Fibroblast of mammary gland (primary cell): ENCODE data around the gene SMARCAL1.
A peak's percentile ranks its signal among the peaks of the same experiment; 100 is the strongest.

ENCODE experiments used
- DNase-seq: peaks from one replicate; pipeline ENCODE4 v3.0.0-alpha.2; 2010; ENCODE audit warnings: low read depth
- H3K4me3 ChIP-seq: 2 replicates; pipeline ENCODE4 v1.5.1; 2011; ENCODE audit warnings: low read depth, mild to moderate bottlenecking, low read length, moderate library complexity; ENCODE audit not compliant: control insufficient read depth
- TF ChIP-seq, protein P1 (sequence below): conservative IDR thresholded peaks from 2 replicates; pipeline ENCODE4 v1.5.1; 2011; ENCODE audit warnings: low read depth, low read length, inconsistent platforms; ENCODE audit not compliant: control insufficient read depth, insufficient read depth

The SMARCAL1 gene

DNA sequence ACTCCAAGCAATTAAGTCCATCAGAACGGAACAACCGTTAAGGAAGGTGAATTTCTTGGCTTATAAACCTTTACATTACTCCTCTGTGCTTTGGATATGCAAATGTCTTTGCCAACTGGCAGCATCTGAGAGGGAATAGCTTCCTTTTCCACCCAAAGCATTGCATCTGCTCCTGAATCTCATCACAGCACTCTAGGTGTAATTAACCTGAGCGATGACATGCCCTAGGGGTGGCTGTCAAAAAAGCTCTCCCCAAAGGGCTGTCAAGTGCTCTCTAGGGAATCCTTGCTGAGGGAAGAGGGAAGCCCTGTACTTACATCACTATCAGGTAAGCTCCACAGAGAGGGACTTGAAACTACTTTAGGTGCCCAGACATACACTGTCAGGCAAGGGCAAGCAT, 5.5 kb upstream of the SMARCAL1 start:
- TF ChIP-seq, protein P1, sequence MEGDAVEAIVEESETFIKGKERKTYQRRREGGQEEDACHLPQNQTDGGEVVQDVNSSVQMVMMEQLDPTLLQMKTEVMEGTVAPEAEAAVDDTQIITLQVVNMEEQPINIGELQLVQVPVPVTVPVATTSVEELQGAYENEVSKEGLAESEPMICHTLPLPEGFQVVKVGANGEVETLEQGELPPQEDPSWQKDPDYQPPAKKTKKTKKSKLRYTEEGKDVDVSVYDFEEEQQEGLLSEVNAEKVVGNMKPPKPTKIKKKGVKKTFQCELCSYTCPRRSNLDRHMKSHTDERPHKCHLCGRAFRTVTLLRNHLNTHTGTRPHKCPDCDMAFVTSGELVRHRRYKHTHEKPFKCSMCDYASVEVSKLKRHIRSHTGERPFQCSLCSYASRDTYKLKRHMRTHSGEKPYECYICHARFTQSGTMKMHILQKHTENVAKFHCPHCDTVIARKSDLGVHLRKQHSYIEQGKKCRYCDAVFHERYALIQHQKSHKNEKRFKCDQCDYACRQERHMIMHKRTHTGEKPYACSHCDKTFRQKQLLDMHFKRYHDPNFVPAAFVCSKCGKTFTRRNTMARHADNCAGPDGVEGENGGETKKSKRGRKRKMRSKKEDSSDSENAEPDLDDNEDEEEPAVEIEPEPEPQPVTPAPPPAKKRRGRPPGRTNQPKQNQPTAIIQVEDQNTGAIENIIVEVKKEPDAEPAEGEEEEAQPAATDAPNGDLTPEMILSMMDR: no peak
- no peak for DNase-seq
- H3K4me3 ChIP-seq: no peak overlapping the region

DNA sequence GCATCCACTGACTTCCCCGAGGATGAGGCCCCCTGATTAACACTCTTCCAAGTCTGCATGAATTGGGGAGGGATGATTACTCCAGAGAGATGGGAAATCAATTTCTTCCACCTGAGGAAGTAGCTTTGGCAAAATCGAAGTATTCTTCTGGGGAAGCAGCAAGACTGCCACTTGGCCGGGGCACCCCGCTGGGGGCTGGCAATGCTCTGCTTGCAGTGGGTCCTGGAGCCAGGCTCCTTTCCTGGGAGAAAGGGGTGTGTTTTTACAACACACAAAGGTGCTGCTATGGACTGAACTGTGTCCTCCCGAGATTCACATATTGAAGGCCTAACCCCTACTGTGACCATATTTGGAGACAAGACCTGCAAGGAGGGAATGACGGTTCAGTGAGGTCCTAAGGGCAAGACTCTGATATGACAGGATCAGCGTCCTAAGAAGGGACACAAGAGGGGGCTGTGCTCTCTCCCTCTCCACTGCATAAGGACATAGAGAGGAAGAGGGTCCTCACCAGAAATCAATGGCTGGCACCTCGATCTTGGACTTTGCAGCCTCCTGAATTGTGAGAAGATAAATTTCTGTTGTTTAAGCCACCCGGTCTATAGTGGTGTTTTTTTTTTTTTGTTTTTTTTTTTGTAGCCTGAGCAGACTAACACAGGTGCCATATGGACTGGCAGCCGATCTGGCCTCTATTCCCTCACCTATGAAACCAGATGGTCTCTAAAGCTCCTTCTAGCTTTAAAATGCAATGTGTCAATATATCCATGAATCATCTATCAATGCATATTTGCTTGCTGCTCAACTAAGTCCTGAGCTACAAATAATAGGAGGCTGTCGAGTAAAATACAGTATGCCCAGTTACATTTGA, 3.6 kb upstream of the SMARCAL1 start:
- H3K4me3 ChIP-seq: no peak overlapping the region
- TF ChIP-seq, protein P1: no peak
- DNase-seq: no peak

DNA sequence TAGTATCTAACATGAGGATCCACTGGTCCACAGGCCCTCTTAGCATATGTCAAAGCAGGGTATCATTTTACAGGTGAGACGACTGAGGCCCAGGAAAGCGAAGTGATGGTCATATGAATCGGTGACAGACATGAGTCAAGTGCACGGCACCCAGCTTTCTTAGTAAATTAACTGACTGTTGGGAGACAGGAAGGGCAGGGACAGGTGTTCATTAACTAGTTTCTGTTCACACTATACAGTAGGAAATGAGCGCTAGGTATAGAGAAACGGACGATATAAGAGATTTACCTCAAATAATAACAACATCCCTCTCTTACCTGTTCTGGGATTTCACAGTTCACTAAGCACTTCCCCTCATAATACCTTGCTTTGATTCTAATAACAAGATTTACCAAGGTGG, 1.7 kb upstream of the SMARCAL1 start:
- no peak overlapping the region for H3K4me3 ChIP-seq

DNA sequence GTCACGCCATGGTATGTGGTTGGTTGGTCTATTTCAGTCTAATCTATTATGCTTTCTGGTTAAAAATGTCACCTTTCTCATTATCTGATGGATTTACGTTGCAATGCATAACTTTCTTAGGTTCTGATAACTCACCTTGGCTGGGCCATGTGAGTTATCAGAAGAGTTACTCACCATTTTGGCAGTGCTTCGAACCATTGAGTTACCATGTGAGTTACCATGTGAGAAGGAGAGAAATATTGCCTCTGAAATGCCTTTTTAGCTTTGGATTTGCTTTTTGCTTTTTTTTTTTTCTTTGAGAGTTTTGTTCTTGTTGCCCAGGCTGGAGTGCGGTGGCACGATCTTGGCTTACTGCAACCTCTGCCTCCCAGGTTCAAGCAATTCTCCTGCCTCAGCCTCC, 1.6 kb downstream of the SMARCAL1 start:
- TF ChIP-seq, protein P1: no peak
- H3K4me3 ChIP-seq: no peak overlapping the region
- DNase-seq: no peak

More for the DNA sequence above, 1.7 kb upstream of the SMARCAL1 start:
- TF ChIP-seq, protein P1: no peak
- no peak for DNase-seq

DNA sequence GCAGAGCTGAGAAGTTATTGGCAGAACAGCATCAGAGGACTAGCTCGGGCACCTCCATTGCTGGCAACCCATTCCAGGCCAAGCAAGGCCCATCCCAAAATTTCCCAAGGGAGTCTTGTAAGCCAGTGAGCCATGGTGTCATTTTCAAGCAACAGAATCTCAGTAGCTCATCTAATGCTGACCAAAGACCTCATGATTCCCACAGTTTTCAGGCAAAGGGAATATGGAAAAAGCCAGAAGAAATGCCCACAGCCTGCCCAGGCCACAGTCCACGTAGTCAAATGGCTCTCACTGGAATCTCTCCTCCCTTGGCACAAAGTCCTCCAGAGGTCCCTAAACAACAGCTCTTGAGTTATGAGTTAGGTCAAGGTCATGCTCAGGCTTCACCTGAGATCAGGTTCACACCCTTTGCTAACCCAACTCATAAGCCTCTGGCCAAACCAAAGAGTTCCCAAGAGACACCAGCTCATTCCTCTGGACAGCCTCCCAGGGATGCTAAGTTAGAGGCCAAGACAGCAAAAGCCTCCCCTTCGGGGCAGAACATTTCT, 2.6 kb downstream of the SMARCAL1 start:
- no peak overlapping the region for H3K4me3 ChIP-seq

DNA sequence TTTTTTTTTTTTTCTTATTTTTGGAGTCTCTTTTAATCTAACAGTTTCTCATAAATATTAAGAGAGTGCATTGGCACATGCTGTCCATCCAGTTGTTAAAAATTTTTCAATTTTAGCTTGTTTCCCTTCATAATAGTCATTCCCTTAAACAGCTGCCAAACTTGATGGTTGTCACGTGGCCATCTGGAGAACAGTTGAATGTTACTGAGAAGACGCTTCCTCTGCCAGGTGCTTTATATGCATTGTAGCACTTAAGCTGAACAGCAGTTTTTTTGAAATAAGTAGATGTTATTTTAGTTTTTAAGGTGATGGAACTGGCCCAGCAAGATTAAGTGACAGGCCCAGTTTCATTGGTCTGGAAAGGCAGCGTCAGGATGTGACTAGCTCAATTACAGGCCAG, 3.3 kb downstream of the SMARCAL1 start:
- no peak for DNase-seq
- no peak overlapping the region for H3K4me3 ChIP-seq
- TF ChIP-seq, protein P1: no peak

More for the DNA sequence above, 2.6 kb downstream of the SMARCAL1 start:
- DNase-seq: peak; percentile 10
- TF ChIP-seq, protein P1: no peak
